CD4-positive, alpha-beta T cell treated with Interferon gamma for 1 hour (primary cell): ENCODE measurements around the gene MRPL42.
"Not testable (repeated sequence)": the region's sequence is repeated elsewhere in the genome, so short reads cannot be mapped to it uniquely, and the experiment has no call there.

ENCODE experiments used
- DNase-seq: peaks from one replicate; pipeline ENCODE4 v3.0.0-alpha.2; 2020

The MRPL42 gene

GRCh38 chr12:93447555-93448290 lies 19.6 kb upstream of the MRPL42 start:
- DNase-seq: no peak

- no peak for DNase-seq
Measured at GRCh38 chr12:93448796-93449195, 18.5 kb upstream of the MRPL42 start.

- DNase-seq: no peak
Measured at GRCh38 chr12:93449277-93449676, 18.0 kb upstream of the MRPL42 start.

GRCh38 chr12:93451423-93452158 lies 15.7 kb upstream of the MRPL42 start:
- DNase-seq: no peak

GRCh38 chr12:93453633-93454032 lies 13.7 kb upstream of the MRPL42 start:
- DNase-seq: no peak

GRCh38 chr12:93456077-93456476 lies 11.2 kb upstream of the MRPL42 start:
- DNase-seq: no peak

GRCh38 chr12:93459097-93459496 lies 8.2 kb upstream of the MRPL42 start:
- no peak for DNase-seq

- DNase-seq: no peak
Measured at GRCh38 chr12:93460003-93460402, 7.3 kb upstream of the MRPL42 start.

- no peak for DNase-seq
Measured at GRCh38 chr12:93460902-93461301, 6.4 kb upstream of the MRPL42 start.

GRCh38 chr12:93461503-93461902 lies 5.8 kb upstream of the MRPL42 start:
- DNase-seq: no peak

GRCh38 chr12:93465841-93466240 lies 1.5 kb upstream of the MRPL42 start:
- DNase-seq: no peak

GRCh38 chr12:93466625-93467350 lies 526 bp upstream of the MRPL42 start:
- no peak for DNase-seq

- no peak for DNase-seq
Measured at GRCh38 chr12:93468008-93468371, 676 bp downstream of the MRPL42 start.

GRCh38 chr12:93469386-93469785 lies 2.1 kb downstream of the MRPL42 start:
- DNase-seq: no peak

- no peak for DNase-seq
Measured at GRCh38 chr12:93476555-93476954, 9.2 kb downstream of the MRPL42 start.

- DNase-seq: no peak
Measured at GRCh38 chr12:93482721-93483120, 15.4 kb downstream of the MRPL42 start.

- no peak for DNase-seq
Measured at GRCh38 chr12:93483151-93483807, 16.0 kb downstream of the MRPL42 start.

- DNase-seq: no peak
Measured at GRCh38 chr12:93484315-93484981, 17.1 kb downstream of the MRPL42 start.

GRCh38 chr12:93492808-93493207 lies 25.5 kb downstream of the MRPL42 start:
- not testable (repeated sequence) for DNase-seq

GRCh38 chr12:93494096-93494495 lies 26.8 kb downstream of the MRPL42 start:
- no peak for DNase-seq

GRCh38 chr12:93497456-93497855 lies 30.1 kb downstream of the MRPL42 start:
- DNase-seq: no peak

GRCh38 chr12:93498813-93499212 lies 31.5 kb downstream of the MRPL42 start:
- not testable (repeated sequence) for DNase-seq

- no peak for DNase-seq
Measured at GRCh38 chr12:93500201-93500600, 32.9 kb downstream of the MRPL42 start.
